GM23248 (cell line): ENCODE results near the gene DOCK3. TPM values are rescaled to one million over a fixed set of nuclear protein-coding genes. Genes with fewer than 3 reads are reported as not detected.

Experiments
- DNase-seq: peaks from one replicate; pipeline ENCODE4 v3.0.0-alpha.2; 2015
- H2AFZ ChIP-seq: fragments of 200-600 bp; sonication (generic); 2 replicates; pipeline ENCODE4 v1.6.1; 2016; ENCODE audit warnings: antibody characterized with exemption
- H3F3A ChIP-seq: fragments of 200-600 bp; sonication (generic); 2 replicates; pipeline ENCODE4 v1.6.1; 2016; ENCODE audit warnings: mild to moderate bottlenecking, antibody characterized with exemption, mixed run types; ENCODE audit not compliant: insufficient read depth
- H3K27ac ChIP-seq: fragments of 200-600 bp; sonication (generic); 2 replicates; pipeline ENCODE4 v1.5.1; 2016; ENCODE audit warnings: mild to moderate bottlenecking
- H3K27me3 ChIP-seq: fragments of 200-600 bp; sonication (generic); replicated peaks from 2 replicates; pipeline ENCODE4 v1.6.1; 2016; ENCODE audit warnings: mild to moderate bottlenecking; ENCODE audit not compliant: insufficient read depth
- H3K36me3 ChIP-seq: fragments of 200-600 bp; sonication (generic); 2 replicates; pipeline ENCODE4 v1.6.1; 2016; ENCODE audit warnings: low read depth, mild to moderate bottlenecking
- H3K4me1 ChIP-seq: fragments of 200-600 bp; sonication (generic); 2 replicates; pipeline ENCODE4 v1.6.1; 2016; ENCODE audit warnings: mild to moderate bottlenecking; ENCODE audit not compliant: insufficient read depth
- H3K4me2 ChIP-seq: fragments of 200-600 bp; sonication (generic); one replicate; pipeline ENCODE4 v1.6.1; 2016; ENCODE audit warnings: mild to moderate bottlenecking; ENCODE audit not compliant: unreplicated experiment
- H3K4me3 ChIP-seq: fragments of 200-600 bp; sonication (generic); 2 replicates; pipeline ENCODE4 v1.5.1; 2016; ENCODE audit warnings: mild to moderate bottlenecking
- H3K79me2 ChIP-seq: fragments of 200-600 bp; sonication (generic); 2 replicates; pipeline ENCODE4 v1.6.1; 2016; ENCODE audit warnings: mild to moderate bottlenecking; ENCODE audit not compliant: insufficient read depth
- H3K9ac ChIP-seq: fragments of 200-600 bp; sonication (generic); 2 replicates; pipeline ENCODE4 v1.6.1; 2016; ENCODE audit warnings: mild to moderate bottlenecking
- H3K9me2 ChIP-seq: fragments of 200-600 bp; sonication (generic); 2 replicates; pipeline ENCODE4 v1.6.1; 2016; ENCODE audit warnings: mixed run types, mild to moderate bottlenecking, moderate library complexity; ENCODE audit not compliant: insufficient read depth
- H3K9me3 ChIP-seq: fragments of 200-600 bp; sonication (generic); one replicate; pipeline ENCODE4 v1.6.1; 2017; ENCODE audit warnings: low read depth
- H4K20me1 ChIP-seq: fragments of 200-600 bp; sonication (generic); 2 replicates; pipeline ENCODE4 v1.6.0; 2016; ENCODE audit not compliant: insufficient read depth
- EZH2 ChIP-seq: fragments of 200-600 bp; sonication (generic); IDR thresholded peaks from 2 replicates; pipeline ENCODE4 v1.6.1; 2018; ENCODE audit warnings: antibody characterized with exemption, mild to moderate bottlenecking; ENCODE audit not compliant: insufficient read depth, poor library complexity, severe bottlenecking
- EZH2phosphoT487 ChIP-seq: fragments of 200-600 bp; sonication (generic); IDR thresholded peaks from 2 replicates; pipeline ENCODE4 v1.6.1; 2018; ENCODE audit warnings: antibody characterized with exemption, moderate library complexity, mild to moderate bottlenecking, low read depth; ENCODE audit not compliant: insufficient read depth
- WGBS, 2 experiments: methylation state at CpG; one replicate each; pipeline ENCODE4 v1.1.6; 2015 to 2017; ENCODE audit warnings: low lambda C conversion rate in 2 of 2, low coverage in 1 of 2; ENCODE audit errors: missing lambda C conversion rate in 2 of 2; 5-methylcytosine and 5-hydroxymethylcytosine counted together
- in situ Hi-C: fragments of 300-500 bp; cut with MboI; formaldehyde crosslinking; loops from 2 replicates; pipeline ENCODE4 v1.15.0; 2020
- polyA plus RNA-seq: library from polyadenylated mRNA; unstranded; fragments of >200 nt; fragmentation: Nextera tagmentation; extraction: Ambion mirVana; gene quantifications from 2 replicates; pipeline ENCODE4 v1.2.1, GENCODE V29; 2016
- total RNA-seq: library from RNA; depleted of rRNA; stranded (reverse); fragments of >200 nt; shearing (Covaris generic); gene quantifications from 2 replicates; pipeline ENCODE4 v1.2.3, GENCODE V29; 2014

The DOCK3 gene
- total and polyA plus RNA-seq, 2 experiments from 2014 or later: 0.23 to 0.43 TPM

- H4K20me1 ChIP-seq: no peaks in the 10 kb centered on the region
- H2AFZ ChIP-seq: no peak overlapping the region
- no peak overlapping the region for H3K4me3 ChIP-seq
- H3K27me3 ChIP-seq: no peaks in the 10 kb centered on the region
- no peak overlapping the region for H3K27ac ChIP-seq
- no peak overlapping the region for H3K4me2 ChIP-seq
- no peaks in the 10 kb centered on the region for H3K79me2 ChIP-seq
- no peak for DNase-seq
- H3K9me3 ChIP-seq: no peaks in the 10 kb centered on the region
- no peaks in the 10 kb centered on the region; the same call in 1 of the 2 replicates for H3K36me3 ChIP-seq
- no peak overlapping the region for H3K9ac ChIP-seq
- no peak for TF ChIP-seq EZH2
- 93 to 100% methylated on average over 1 of the region's 1 CpG for WGBS, 2 experiments
- no peaks in the 10 kb centered on the region for H3F3A ChIP-seq
- in situ Hi-C loops: no loop called here
- H3K4me1 ChIP-seq: peaks cover 11% of the 10 kb centered on the region; the same call in 1 of the 2 replicates
- no peaks in the 10 kb centered on the region for H3K9me2 ChIP-seq
These were observed 24.7 kb upstream of the DOCK3 start for GRCh38 chr3:50650018-50650417.

GRCh38 chr3:50651445-50651844 is 23.3 kb upstream of the DOCK3 start:
- 85 to 86% methylated on average over 8 of the region's 8 CpGs for WGBS, 2 experiments

GRCh38 chr3:50651920-50652529 is 22.7 kb upstream of the DOCK3 start:
- Histone ChIP-seq H4K20me1 (no peaks in the 10 kb centered on the region), H3K9ac (no peak overlapping the region)
- in situ Hi-C loops: no loop called here

More at GRCh38 chr3:50651445-50651844, 23.3 kb upstream of the DOCK3 start:
- Histone ChIP-seq H3F3A (no peaks in the 10 kb centered on the region), H2AFZ (no peak overlapping the region), H3K36me3 (no peaks in the 10 kb centered on the region), H3K79me2 (no peaks in the 10 kb centered on the region), H3K4me2 (no peak overlapping the region), H3K4me3 (no peak overlapping the region), H3K9ac (no peak overlapping the region), H3K4me1 (peaks cover 14% of the 10 kb centered on the region; the same call in 1 of the 2 replicates), H3K9me3 (no peaks in the 10 kb centered on the region), H3K27ac (no peak overlapping the region), H3K27me3 (no peaks in the 10 kb centered on the region), H3K9me2 (no peaks in the 10 kb centered on the region), H4K20me1 (no peaks in the 10 kb centered on the region)
- TF ChIP-seq EZH2: no peak
- TF ChIP-seq EZH2phosphoT487: no peak
- in situ Hi-C loops: no loop called here
- DNase-seq: no peak

GRCh38 chr3:50652709-50653108 is 22.0 kb upstream of the DOCK3 start:
- no peak overlapping the region for H3K4me3 ChIP-seq
- no peak for DNase-seq

More at GRCh38 chr3:50651920-50652529, 22.7 kb upstream of the DOCK3 start:
- H3K9me3 ChIP-seq: no peaks in the 10 kb centered on the region
- H3K4me3 ChIP-seq: no peak overlapping the region
- no peak for DNase-seq
- peaks cover 14% of the 10 kb centered on the region; the same call in 1 of the 2 replicates for H3K4me1 ChIP-seq
- H3F3A ChIP-seq: no peaks in the 10 kb centered on the region
- no peaks in the 10 kb centered on the region for H3K27me3 ChIP-seq
- no peaks in the 10 kb centered on the region for H3K9me2 ChIP-seq
- no peaks in the 10 kb centered on the region for H3K79me2 ChIP-seq
- no peak for TF ChIP-seq EZH2phosphoT487
- no peak for TF ChIP-seq EZH2
- no peak overlapping the region for H2AFZ ChIP-seq
- no peaks in the 10 kb centered on the region for H3K36me3 ChIP-seq
- 72 to 76% methylated on average over 7 of the region's 7 CpGs for WGBS, 2 experiments
- no peak overlapping the region for H3K27ac ChIP-seq
- H3K4me2 ChIP-seq: no peak overlapping the region

More at GRCh38 chr3:50652709-50653108, 22.0 kb upstream of the DOCK3 start:
- Histone ChIP-seq H3K4me1 (peaks cover 15% of the 10 kb centered on the region), H4K20me1 (no peaks in the 10 kb centered on the region), H3K79me2 (no peaks in the 10 kb centered on the region), H3K27me3 (no peaks in the 10 kb centered on the region), H3F3A (no peaks in the 10 kb centered on the region), H3K9me2 (no peaks in the 10 kb centered on the region), H3K4me2 (no peak overlapping the region), H3K27ac (no peak overlapping the region), H3K9me3 (no peaks in the 10 kb centered on the region), H2AFZ (no peak overlapping the region), H3K36me3 (no peaks in the 10 kb centered on the region), H3K9ac (no peak overlapping the region)
- in situ Hi-C loops: no loop called here
- TF ChIP-seq EZH2 (no peak), EZH2phosphoT487 (no peak)
- WGBS, 2 experiments: 63 to 73% methylated on average over 2 of the region's 2 CpGs
